CD4-positive, alpha-beta T cell treated with Interleukin-15 for 4 hours (primary cell): ENCODE measurements around the gene TBCD.

Experiments used
- DNase-seq: peaks from one replicate; pipeline ENCODE4 v3.0.0-alpha.2; 2020; ENCODE audit warnings: low spot score

TBCD gene

DNA sequence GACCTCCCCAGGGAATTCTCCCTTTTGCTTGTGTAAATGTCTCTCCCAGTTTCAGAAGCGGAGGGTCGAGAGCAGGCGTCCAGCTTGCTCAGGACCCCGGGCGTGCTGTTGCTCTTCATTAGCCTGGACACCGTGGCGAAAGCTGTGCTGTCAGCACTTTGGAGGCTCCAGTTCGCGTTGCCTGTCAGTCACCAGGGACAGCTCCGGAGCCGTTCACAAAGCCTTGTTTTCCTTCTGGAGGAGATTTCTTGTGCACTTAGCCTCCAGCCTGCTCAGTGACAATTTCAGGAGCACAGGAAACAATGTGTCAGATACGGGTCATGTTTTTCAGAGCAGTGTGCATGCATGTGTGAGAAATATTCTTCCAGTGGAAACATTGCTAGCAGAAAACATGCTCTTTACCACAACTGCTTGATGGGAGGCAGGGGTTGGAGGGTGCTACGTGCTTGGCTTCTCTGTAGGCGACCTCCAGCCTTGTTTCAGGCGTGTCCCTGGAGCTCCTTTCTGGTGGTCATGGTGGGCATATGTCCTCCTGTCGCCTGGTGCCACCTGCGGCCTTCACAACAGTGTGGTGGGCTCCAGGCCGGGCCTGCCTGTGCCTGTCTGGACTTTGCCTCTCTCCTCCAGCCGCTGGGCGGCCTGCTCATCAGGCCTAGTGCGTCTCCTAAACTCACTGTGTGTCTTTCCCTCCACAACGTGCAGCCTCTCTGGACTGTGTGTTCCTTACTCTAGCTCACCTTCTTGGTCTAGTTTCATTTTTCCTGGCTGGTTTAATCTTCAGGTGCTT, 59.0 kb downstream of the TBCD start:
- DNase-seq, result no peak

- no peak for DNase-seq
These were observed 60.2 kb downstream of the TBCD start for GRCh38 chr17:82812058-82812457.

DNA sequence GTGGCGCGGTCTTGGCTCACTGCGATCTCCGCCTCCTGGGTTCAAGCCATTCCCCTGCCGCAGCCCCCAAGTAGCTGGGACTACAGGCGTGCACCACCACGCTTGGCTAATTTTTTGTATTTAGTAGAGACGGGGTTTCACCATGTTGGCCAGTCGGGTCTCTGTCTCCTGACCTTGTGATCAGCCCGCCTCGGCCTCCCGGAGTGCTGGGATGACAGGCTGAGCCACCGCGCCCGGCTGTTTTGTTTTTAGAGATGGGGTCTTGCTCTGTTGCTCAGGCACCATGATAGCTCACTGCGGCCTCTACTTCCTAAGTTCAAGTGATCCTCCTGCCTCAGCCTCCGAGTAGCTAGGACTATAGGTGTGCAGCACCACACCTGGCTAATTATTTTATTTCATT, 60.7 kb downstream of the TBCD start:
- DNase-seq, result no peak

GRCh38 chr17:82813299-82814051, 61.6 kb downstream of the TBCD start:
- DNase-seq, result no peak

GRCh38 chr17:82814834-82815233, 63.0 kb downstream of the TBCD start:
- no peak for DNase-seq

DNA sequence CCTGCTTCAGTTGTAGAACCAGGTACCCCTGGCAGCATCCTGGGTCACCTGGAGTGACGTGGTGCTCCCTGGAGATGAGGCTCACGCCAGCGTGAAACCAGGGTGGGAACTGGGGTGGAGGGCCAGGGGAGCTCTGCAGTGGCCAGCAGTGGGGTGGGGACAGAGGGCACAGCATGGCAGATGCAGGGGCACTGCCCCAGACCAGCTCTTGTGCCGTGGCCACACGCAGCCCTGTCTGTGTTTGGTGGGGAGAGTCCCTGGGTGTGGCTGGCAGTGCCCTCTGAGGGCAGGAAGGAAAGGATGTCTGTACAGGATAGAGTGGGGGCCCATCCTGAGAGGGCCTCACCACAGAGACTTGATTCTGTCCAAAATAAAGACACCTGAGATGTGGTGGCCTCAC, 63.5 kb downstream of the TBCD start:
- no peak for DNase-seq

DNA sequence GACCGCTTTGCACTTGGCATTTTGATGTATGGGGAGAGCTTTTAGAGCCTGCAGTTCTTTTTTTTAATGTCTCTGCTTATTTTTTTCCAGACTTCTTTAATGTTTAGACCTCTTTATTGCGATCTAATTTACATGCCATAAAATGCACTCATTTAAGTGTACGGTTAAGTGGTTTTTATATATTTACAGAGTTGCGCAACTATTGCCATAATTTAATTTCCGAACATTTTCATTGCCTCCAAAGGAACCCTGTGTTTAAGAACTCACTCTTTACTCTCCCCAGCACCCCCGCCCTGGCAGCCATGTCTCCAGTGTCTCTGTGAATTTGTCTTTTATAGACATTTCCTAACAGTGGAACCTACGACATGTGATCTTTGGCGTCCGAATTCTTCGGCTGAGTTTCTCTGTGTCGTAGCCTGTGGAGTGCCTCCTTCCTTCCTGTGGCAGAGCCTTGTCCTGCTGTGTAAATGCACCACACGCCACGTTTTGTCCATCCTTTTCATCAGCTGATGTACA, 64.0 kb downstream of the TBCD start:
- no peak for DNase-seq

DNA sequence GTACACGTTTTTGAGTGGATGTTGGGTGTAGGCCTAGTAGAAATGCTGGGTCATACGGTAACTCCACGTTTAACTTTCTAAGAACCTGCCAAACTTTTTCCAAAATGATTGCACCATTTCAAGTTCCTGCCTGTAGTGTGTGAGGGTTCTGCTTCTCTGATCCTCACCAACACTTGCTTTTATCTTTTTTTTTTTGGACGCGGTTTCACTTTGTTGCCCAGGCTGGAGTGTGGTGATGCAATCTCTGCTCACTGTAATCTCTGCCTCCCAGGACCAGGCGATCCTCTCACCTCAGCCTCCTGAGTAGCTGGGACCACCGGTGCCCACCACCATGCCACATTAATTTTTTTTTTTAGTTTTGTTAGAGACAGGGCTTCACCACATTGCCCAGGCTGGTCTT, 64.5 kb downstream of the TBCD start:
- DNase-seq, result no peak

DNA sequence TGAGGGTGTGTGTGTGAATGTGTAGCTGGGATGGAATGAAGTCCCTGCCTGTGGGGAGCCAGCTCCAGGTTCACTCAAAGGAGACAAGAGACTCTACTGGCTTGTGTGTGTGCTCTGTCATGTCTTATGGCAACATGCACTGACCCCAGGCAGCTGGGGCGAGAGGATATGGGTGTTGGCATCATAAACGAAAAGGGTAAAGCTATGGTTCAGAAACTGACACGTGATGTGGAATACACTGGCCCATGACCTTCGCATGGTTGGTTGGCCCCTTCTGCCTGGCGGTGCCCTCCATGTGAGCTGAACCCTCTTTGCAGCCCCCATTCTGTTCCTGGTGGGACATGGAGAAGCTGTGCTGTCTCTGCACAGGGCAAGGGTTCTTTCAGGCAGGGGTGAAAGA, 66.1 kb downstream of the TBCD start:
- no peak for DNase-seq

DNA sequence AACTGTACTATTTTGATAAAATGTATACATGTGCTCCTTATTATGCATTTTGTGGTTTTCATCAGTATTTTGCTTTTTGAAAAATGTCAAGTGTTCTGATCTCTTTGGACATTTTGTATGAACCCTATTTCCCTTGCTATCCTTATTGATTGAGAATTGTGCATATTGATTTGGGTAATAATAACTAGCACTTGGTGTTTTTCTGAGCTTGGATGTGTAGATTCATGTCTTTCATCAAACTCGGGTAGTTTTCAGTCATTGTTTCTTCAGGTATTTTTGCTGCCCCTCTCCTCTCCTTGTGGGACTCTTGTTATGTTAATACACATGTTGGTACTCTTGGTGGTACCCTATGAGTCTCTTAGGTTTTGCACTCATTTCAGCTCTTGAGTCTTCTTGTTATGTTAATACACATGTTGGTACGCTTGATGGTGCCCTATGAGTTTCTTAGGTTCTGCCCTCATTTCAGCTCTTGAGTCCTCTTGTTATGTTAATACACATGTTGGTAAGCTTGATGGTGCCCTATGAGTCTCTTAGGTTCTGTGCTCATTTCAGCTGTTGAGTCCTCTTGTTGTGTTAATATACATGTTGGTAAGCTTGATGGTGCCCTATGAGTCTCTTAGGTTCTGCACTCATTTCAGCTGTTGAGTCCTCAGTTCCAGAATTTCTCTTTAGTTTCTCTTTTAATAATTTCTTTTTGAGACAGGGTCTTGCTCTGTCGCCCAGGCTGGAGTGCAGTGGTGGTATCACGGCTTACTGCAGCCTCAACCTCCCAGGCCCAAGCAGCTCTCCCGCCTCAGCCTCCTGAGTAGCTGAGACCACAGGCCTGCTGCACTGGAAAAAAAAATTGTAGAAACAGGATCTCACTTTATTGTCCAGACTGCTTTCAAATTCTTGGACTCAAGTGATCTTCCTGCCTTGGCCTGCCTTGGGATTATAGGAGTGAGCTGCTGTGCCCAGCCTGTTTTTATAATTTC, 68.7 kb downstream of the TBCD start:
- no peak for DNase-seq

DNA sequence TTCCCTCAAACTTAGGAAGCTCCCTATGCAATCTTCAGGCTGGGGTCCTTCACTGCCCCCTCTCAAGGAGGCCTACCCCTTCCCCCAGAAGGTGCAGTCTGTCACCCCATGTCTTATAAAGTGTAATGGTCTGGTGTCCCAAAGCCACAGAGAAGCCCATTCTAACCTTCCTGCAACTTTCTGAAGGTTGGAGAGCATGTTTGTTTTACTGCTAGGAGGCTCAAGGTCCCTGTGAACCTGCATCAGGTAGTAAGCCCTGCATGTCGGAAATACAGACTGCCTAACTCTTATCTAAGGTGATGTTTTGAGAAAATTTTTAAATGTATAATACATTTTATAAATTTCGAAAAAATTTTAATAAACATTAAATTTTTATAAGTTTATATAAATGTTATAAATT, 69.7 kb downstream of the TBCD start:
- DNase-seq, result no peak

GRCh38 chr17:82822281-82822680, 70.4 kb downstream of the TBCD start:
- DNase-seq, result no peak

DNA sequence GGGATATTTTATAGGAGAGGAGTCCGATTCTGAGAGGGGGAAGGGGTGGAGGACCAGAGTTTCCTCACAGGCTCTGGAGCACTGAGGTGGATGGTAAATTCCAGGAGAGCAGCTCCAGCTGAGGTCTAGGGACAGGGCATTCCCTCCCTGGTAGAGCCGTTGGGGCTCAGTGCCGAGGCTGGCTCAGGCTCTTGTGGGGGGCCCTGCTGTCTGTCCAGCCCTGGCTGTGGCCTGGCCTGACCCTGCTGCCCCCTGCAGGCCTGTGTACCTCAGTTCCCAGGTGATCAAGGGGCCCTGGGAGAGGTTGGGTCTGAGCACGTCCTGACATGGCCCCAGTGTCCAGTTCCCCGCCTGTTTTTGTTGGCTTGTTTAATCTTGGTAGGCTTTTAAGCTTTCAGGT, 71.1 kb downstream of the TBCD start:
- DNase-seq, result no peak

DNA sequence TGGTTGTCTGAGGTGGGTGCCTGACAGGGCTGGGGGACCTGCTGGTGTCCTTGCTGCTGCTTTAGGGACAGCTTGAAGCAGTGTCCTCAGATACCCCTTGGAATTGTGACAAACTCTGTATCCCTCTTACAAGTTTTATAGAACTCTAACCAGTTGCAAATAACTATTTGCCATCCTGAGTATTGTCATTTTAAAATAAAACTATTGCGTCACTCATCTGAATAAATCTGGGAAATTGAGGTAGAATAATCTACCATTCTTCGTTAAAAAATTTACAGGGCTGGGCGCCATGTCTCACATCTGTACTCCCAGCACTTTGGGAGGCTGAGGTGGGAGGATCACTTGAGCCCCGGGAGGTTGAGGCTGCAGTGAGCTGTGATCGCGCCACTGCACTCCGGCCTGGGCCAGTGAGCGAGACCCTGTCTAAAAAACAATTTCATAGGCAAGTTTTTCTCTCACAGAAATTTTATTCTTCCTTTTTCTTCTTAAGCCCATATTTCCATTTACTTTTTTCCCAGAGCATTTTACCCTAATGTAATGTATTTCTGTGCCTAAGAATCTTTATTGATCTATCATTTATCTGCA, 73.8 kb downstream of the TBCD start:
- no peak for DNase-seq

DNA sequence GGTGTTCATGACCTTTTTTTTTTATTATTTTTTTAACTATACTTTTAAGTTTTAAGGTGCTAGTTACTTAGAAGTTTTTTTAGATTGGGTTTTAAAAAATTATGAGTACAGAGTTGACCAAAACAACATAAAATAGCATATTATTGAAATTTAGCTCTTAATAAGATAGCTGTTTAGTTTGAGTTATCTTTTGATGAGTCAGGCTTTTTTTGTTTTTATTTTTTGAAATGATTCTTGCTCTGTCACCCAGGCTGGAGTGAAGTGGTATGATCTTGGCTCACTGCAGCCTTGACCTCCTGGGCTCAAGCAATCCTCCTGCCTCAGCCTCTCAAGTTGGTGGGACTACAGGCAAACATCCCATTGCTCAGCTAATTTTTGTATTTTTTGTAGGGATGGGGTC, 74.3 kb downstream of the TBCD start:
- no peak for DNase-seq

- no peak for DNase-seq
These were observed 75.1 kb downstream of the TBCD start for GRCh38 chr17:82826956-82827355.

DNA sequence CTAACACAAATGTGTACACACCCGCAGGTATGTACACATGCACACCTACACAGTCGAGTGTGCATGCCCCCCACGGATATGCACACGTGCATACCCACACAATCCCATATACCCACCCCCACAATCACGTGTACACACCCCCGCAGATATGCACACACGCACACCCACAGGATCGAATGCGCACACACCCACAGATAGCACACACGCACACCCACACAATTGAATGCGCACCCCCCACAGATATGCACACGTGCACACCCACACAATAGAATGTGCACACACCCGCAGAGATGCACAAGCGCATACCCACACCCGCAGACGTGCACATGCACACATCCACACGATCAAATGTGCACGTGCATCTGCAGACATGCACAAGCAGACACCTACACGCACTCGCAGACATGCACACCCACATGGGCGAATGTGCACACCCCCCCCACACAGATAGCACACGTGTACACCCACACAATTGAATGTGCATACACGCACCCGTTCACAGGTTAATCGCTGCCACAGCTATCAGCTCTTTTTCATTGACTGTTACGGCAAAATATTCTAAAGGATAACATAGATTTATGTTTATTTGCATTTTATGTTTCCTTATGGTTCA, 77.1 kb downstream of the TBCD start:
- no peak for DNase-seq

DNA sequence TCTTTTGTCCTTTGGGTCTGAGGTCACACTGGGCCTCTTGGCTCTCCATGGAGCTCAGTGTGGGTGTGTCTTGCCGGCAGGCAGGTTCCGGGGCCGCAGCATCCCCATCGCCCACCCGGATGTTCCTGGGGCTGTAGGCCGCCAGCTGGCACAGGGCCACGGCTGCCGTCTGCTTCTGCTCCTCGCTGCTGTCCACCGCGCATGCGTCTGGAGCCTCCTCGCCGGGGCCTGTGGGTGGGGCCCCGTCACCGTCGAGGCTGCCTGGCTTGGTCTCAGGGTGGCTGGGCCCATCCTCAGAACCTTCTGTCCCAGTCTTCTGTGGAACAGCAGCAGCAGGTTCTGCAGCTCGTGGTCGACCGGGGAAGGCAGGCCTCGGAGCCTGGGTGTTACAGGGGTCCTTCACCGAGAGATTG, 78.4 kb downstream of the TBCD start:
- no peak for DNase-seq

GRCh38 chr17:82831041-82831817, 79.4 kb downstream of the TBCD start:
- no peak for DNase-seq

- no peak for DNase-seq
These were observed 79.9 kb downstream of the TBCD start for GRCh38 chr17:82831818-82832200.

GRCh38 chr17:82832411-82832810, 80.5 kb downstream of the TBCD start:
- DNase-seq, result no peak
